ENCODE data around the gene CAMKMT. TPM values are rescaled to one million over a fixed set of nuclear protein-coding genes. Genes with fewer than 3 reads are reported as not detected.
"Not testable (repeated sequence)": the region's sequence is repeated elsewhere in the genome, so short reads cannot be mapped to it uniquely, and the experiment has no call there.

The CAMKMT gene
- polyA plus RNA-seq, 3 donors from 2014 or later, result 11.7 to 19.5 (median 12.4) TPM

DNA sequence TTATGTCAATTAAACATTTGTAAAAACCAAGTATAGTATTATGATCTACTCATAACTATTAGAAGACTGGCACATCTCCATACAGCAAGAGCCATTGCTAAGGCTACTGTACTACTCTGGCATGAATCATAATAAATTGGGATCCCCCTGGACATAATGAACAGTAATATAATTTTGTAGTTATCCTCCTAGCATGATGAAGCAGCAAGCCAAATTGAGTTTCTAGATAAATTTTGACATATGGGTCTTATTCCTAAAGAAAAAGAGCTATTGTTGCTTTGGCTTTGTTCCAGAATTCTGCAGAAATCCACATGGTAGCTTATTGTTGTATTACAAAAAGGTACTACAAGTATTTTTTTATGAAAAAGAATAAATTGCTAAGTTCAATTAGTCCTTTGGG lies 204.3 kb downstream of the CAMKMT start:
- Mint-ChIP-seq H3K4me3 (no peak overlapping the region), H3K36me3 (peaks cover 0 to 8% (median 4%) of the 10 kb centered on the region in 3 donors), H3K27ac (no peak overlapping the region), H3K27me3 (ENCODE audit: low read depth in 3 of 3) (peaks cover 0 to 1% (median 0%) of the 10 kb centered on the region in 3 donors), H3K9me3 (no peaks in the 10 kb centered on the region), H3K4me1 (peaks cover 2 to 11% of the 10 kb centered on the region in 2 donors)
- DNase-seq, result no peak

DNA sequence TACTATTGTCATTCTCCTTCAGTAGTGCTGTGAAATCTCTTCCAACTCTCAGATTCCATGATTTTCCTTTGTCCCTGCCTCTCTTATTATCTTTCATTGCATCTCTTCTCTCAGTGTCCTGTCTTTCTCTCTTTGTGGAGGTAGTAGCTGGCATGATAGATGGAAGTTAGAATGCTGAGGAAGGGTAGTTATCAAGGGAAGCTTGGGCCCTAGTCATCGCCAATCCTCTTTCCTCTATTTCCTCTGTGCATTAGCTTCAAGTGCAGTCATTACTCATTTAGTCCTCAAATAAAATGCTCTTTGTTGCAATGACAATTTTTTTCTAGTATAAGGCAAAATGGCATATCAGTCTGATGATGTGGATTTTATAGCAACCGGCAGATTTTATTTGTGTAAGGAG lies 207.7 kb downstream of the CAMKMT start:
- peaks cover 0 to 1% (median 0%) of the 10 kb centered on the region in 3 donors for H3K27me3 Mint-ChIP-seq (ENCODE audit: low read depth in 3 of 3)
- DNase-seq, result no peak
- peaks cover 0 to 5% (median 4%) of the 10 kb centered on the region in 3 donors for H3K36me3 Mint-ChIP-seq
- H3K9me3 Mint-ChIP-seq, result no peaks in the 10 kb centered on the region
- H3K27ac Mint-ChIP-seq, result no peak overlapping the region
- no peak overlapping the region for H3K4me3 Mint-ChIP-seq
- H3K4me1 Mint-ChIP-seq, result peaks cover 2 to 11% of the 10 kb centered on the region in 2 donors

DNA sequence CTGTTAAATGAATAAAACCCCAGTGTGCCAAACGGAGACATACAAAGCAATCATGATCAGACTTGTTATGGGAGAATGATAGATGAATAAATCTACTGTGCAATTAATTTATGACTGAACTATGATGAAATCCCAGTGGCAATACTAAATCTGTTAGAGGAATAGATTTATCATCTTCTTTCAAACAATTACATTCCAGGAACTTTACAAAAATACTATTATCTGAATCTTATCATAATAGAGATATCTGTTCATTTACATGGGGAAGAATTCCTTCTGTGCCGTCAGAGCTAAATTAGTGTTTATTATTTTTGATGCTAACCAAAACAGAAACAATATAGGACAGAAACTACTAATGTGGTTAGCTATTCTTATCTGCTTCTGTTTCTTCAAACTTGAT lies 208.5 kb downstream of the CAMKMT start:
- no peaks in the 10 kb centered on the region for H3K9me3 Mint-ChIP-seq
- DNase-seq, result no peak
- H3K27me3 Mint-ChIP-seq (ENCODE audit: low read depth in 3 of 3), result peaks cover 0 to 1% (median 0%) of the 10 kb centered on the region in 3 donors
- H3K4me3 Mint-ChIP-seq, result no peak overlapping the region
- H3K4me1 Mint-ChIP-seq, result peaks cover 2 to 11% of the 10 kb centered on the region in 2 donors
- H3K36me3 Mint-ChIP-seq, result peaks cover 0 to 5% (median 4%) of the 10 kb centered on the region in 3 donors
- no peak overlapping the region for H3K27ac Mint-ChIP-seq

DNA sequence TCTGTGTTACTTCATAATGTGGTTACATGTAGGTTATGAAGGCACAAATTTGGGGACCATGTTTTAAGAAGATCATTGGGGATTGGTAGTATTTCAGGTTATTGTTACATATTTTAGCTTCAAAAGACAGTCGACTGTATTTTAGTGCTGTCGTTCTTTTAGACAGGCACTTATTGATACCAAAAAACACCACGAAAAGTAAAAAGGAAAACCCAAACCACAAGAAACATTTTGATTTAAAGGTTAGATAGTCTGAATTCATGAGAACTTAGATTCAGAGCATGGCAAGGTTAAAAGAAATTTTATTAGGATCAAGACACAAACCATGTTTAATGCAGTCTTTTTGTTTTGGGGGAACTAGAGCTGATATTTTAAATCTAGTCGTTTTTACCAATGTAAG lies 209.0 kb downstream of the CAMKMT start:
- peaks cover 0 to 3% (median 3%) of the 10 kb centered on the region in 3 donors for H3K36me3 Mint-ChIP-seq
- H3K9me3 Mint-ChIP-seq, result no peaks in the 10 kb centered on the region
- peaks cover 2 to 11% of the 10 kb centered on the region in 2 donors for H3K4me1 Mint-ChIP-seq
- no peak for DNase-seq
- H3K27ac Mint-ChIP-seq, result no peak overlapping the region
- peaks cover 0 to 1% (median 0%) of the 10 kb centered on the region in 3 donors for H3K27me3 Mint-ChIP-seq (ENCODE audit: low read depth in 3 of 3)
- H3K4me3 Mint-ChIP-seq, result no peak overlapping the region

DNA sequence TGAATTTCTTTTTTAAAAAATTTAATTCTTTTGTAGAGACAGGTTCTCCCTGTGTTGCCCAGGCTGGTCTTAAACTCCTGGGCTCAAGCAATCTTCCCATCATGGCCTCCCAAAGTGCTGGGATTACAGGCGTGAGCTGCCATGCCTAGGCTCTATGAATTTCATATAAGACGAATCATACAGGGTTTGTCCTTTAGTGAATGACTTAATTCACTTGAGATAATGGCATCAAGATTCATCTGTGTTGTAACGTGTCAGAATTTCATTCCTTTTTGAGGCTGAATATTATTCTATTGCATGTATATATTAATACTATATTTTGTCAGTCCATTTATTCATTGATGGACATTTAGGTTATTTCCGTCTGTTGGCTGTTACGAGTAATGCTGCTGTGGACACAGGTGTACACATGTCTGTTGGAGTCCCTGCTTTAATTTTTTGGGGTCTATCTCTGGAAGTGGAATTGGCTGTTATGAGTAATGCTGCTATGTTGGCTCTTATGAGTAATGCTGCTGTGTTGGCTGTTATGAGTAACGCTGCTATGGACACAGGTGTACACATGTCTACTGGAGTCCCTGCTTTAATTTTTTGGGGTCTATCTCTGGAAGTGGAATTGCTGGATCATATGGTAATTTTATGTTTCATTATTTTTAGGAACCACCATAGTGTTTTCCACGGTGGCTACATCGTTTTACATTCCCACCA lies 210.6 kb downstream of the CAMKMT start:
- Mint-ChIP-seq H3K27me3 (ENCODE audit: low read depth in 3 of 3) (peaks cover 0 to 1% (median 0%) of the 10 kb centered on the region in 3 donors), H3K36me3 (no peaks in the 10 kb centered on the region), H3K27ac (no peak overlapping the region), H3K4me1 (peaks cover 2 to 11% of the 10 kb centered on the region in 2 donors), H3K4me3 (no peak overlapping the region), H3K9me3 (no peaks in the 10 kb centered on the region)
- no peak for DNase-seq

DNA sequence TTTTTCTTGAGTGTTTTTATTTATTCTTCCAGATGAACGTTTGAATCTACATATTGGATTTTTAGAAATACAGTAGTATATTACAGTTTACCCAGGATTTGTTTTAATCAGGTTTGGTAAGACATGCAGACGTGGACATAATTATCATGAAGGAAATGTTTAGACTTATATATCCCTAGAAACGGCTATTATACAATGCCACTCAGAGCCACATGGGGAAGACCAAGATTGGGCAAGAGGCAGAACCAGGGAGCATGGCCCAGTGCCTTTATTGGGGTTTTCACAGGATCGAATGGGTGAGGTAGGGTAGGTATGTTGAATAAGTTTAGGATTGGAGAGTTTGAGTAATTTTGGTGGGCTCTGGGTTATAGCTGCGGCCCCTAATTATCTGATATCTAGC lies 212.2 kb downstream of the CAMKMT start:
- H3K9me3 Mint-ChIP-seq, result no peaks in the 10 kb centered on the region
- H3K4me3 Mint-ChIP-seq, result no peak overlapping the region
- H3K36me3 Mint-ChIP-seq, result no peaks in the 10 kb centered on the region
- H3K27me3 Mint-ChIP-seq (ENCODE audit: low read depth in 3 of 3), result no peaks in the 10 kb centered on the region
- H3K4me1 Mint-ChIP-seq, result peaks cover 10 to 22% of the 10 kb centered on the region in 2 donors
- H3K27ac Mint-ChIP-seq, result no peak overlapping the region
- DNase-seq, result no peak

DNA sequence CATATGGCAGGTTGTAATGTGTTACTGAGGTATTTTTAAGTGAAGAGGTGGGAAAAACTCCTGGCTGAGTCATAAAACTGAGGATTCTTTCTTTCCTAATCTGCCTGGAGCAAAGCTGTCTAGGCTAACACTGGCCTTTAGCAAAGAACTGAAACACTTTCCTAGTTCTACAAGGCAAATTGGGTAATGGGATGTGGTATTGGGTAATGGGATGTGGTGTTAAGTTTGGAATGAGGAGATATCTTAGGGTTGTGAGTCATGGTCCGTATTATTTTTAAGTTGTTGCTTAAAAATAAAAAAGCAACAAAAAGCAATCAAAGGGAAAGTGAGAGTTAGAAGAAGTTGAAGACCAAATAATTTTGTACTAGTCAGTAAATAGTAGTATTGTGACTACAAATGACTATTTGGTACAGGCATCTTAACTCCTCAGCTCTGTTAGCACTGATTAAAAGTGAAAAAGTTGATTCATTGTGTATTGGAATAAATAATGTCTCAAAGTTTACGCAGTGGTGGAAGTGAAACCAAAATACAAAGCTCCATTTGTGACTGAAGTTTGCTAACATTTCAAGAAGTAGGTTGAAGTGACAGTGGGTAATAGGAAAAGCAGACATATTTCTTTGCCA lies 216.8 kb downstream of the CAMKMT start:
- Mint-ChIP-seq H3K36me3 (no peaks in the 10 kb centered on the region), H3K27ac (no peak overlapping the region), H3K4me3 (no peak overlapping the region), H3K4me1 (peaks cover 8 to 11% of the 10 kb centered on the region in 2 donors), H3K9me3 (no peaks in the 10 kb centered on the region), H3K27me3 (ENCODE audit: low read depth in 3 of 3) (no peaks in the 10 kb centered on the region)
- DNase-seq, result no peak

DNA sequence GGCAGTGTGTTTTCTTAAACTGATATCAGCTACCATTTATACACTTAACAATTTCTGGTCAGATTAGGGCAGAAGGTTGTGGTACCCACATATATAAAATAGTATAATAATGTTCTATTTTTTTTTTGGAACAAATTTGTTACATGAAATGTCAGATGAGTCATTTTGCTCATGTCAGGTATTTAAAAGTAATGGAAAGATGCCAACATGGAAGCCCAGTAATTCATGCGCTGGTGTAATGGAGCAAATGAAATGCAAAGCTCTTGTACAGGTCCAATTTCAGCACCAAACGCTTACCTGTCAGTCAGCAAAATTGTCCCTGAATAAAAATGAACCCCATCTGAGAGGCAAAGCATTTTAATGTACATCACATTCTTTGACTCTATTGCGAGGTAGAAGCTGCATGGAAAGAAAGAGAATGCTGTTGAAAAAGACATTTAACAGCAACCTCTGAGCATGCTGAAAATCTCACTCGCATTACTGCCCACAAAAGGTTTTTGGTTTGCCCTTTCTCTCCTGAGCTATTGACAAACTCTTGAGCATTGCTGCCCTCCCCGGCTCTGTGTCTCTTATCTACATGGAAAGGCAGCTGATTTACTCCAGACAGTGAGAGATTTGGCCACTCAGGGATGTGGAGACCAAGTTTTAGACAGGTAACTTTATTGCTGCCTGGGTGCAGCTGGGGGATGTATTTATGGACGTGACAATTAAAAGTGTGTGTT lies 217.5 kb downstream of the CAMKMT start:
- H3K9me3 Mint-ChIP-seq, result no peaks in the 10 kb centered on the region
- DNase-seq, result no peak
- no peaks in the 10 kb centered on the region for H3K36me3 Mint-ChIP-seq
- H3K27ac Mint-ChIP-seq, result no peak overlapping the region
- H3K4me1 Mint-ChIP-seq, result peaks cover 8 to 12% of the 10 kb centered on the region in 2 donors
- H3K4me3 Mint-ChIP-seq, result no peak overlapping the region
- H3K27me3 Mint-ChIP-seq (ENCODE audit: low read depth in 3 of 3), result no peaks in the 10 kb centered on the region

DNA sequence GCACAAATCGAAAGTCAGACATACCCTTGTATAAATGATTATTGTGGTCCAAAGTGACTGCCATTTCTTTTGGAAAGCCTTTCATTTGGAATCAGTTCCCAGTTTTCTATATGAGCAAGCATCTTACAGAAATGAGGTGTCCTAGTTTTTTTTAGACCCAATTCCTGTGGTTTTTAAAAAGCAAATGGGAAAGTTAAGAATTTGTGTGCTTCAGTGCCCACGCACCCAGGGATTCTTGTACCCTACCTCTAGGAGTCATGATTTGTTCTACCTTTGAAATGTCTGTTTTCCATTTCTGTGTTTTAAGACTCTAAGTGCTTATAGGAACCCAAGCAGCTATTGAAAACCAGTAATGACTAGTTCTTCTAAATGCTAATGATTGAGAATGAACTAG lies 218.1 kb downstream of the CAMKMT start:
- Mint-ChIP-seq H3K9me3 (no peaks in the 10 kb centered on the region), H3K4me3 (no peak overlapping the region), H3K27me3 (ENCODE audit: low read depth in 3 of 3) (no peaks in the 10 kb centered on the region), H3K4me1 (peaks cover 8 to 17% of the 10 kb centered on the region in 2 donors), H3K36me3 (no peaks in the 10 kb centered on the region), H3K27ac (no peak overlapping the region)
- no peak for DNase-seq

DNA sequence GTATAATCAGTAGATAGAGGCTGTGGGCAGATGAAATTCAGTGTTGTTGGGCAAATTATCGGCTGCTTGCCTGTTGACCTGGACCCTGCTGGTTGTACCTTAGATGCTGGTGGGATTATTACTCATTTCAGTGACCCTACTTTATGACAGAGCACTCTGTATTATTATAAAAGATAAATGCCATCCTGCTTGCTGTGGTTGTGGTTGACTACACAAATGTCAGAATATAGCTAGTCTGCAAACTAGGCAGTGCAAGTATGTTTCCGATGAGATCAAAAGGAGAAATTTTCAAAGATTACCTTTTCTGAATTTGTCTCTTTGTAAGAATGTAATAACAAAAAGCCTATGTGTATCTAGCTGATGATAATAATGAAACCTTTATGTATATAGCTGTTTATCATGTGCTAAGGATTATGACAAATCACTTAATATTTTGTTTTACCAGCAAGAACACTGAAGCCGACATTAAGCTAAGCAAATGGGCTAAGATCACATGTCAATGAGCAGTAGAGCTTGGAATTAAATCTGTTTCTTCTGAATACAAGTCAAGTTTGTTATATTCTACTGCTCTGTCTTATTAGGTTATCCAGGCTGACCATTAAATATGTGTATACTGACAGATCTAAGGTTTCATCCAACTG lies 219.2 kb downstream of the CAMKMT start:
- Mint-ChIP-seq H3K9me3 (no peaks in the 10 kb centered on the region), H3K36me3 (no peaks in the 10 kb centered on the region), H3K4me3 (no peak overlapping the region), H3K27me3 (ENCODE audit: low read depth in 3 of 3) (no peaks in the 10 kb centered on the region), H3K4me1 (peaks cover 15 to 27% of the 10 kb centered on the region in 2 donors), H3K27ac (no peak overlapping the region)
- no peak for DNase-seq

DNA sequence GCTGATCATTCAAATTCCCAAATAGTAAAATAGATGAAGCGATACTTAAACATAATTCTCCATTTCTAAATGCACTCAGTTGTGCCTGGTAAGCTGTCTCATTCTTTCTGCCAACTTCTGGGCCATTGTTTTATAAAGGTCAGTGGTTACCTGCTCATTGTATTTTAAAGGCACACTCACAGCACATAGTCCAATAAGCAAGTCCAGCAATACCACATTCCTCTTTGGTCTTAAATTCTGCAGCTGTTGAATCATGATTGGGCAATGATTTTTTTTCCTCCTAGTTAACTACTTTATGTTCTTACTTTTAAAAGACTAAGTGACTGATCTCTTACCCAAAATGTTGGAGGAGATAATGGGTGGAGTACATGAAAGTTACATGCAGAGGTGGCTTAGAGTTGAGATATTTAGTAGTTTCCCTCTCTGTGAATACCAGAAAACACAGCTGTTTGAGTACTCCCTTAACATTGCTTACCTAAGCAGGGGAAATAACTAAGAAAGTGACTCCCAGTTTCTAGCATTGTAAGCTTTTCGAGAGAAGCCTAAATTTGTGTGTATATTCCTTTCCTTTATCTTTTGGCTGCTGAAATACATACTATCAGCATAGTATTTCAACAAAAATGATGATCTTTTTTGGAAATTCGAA lies 220.7 kb downstream of the CAMKMT start:
- no peak overlapping the region for H3K27ac Mint-ChIP-seq
- H3K27me3 Mint-ChIP-seq (ENCODE audit: low read depth in 3 of 3), result no peaks in the 10 kb centered on the region

DNA sequence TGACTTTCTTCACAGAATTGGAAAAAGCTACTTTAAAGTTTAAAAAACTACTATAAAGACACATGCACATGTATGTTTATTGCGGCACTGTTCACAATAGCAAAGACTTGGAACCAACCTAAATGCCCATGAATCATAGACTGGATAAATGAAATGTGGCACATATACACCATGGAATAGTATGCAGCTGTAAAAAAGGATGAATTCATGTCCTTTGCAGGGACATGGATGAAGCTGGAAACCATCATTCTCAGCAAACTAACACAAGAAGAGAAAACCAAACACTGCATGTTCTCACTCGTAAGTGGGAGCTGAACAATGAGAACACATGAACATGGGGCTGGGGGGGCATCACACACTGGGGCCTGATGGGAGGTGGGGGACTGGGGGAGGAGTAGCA lies 233.9 kb downstream of the CAMKMT start:
- H3K27me3 Mint-ChIP-seq (ENCODE audit: low read depth in 3 of 3); H3K36me3 Mint-ChIP-seq; H3K27ac Mint-ChIP-seq; H3K4me3 Mint-ChIP-seq; DNase-seq; H3K4me1 Mint-ChIP-seq; H3K9me3 Mint-ChIP-seq: not testable (repeated sequence)

More for the DNA sequence above, 220.7 kb downstream of the CAMKMT start:
- Mint-ChIP-seq H3K9me3 (no peaks in the 10 kb centered on the region), H3K36me3 (no peaks in the 10 kb centered on the region), H3K4me3 (no peak overlapping the region), H3K4me1 (peaks cover 15 to 27% of the 10 kb centered on the region in 2 donors)
- DNase-seq, result no peak

DNA sequence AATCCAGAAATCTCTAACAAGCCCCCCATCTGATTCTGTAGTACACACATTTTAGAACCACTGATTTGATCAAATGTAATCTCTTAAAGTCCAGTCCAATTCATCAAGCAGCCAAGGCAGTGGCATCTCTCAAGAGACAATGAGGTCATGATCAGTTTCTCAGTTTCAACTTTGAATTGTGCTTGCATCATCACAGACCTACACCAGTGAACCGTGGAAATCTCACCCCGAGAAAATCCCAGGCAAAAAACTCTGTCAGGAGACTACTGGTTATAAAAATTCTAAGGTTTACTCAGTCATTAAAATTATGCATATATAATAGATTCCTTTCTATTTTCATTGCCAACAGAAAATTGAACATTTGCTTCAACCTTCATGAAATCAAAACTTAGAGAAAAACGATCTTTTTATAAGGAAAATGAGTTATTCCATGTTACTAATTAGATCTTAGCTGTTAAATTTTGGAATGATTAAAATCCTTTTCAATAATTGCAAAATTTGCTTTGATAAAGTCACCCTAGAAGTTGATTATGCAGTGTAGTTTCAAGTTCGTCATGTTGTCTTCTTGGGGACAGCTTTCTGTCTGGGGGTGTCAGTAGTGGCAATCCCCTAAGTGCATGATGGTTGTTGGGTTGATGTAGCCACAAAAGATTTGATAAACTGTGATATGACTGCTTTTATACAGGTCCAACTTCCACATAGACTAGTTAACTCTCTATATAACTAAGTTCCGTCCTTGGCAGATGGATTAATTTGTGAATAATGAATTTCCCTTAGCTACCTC lies 235.0 kb downstream of the CAMKMT start:
- Mint-ChIP-seq H3K4me1 (no peaks in the 10 kb centered on the region), H3K27ac (no peak overlapping the region), H3K27me3 (ENCODE audit: low read depth in 3 of 3) (peaks cover 0 to 2% (median 2%) of the 10 kb centered on the region in 3 donors), H3K9me3 (peaks cover 0 to 8% (median 0%) of the 10 kb centered on the region in 6 donors), H3K36me3 (peaks cover 0 to 5% (median 0%) of the 10 kb centered on the region in 3 donors), H3K4me3 (no peak overlapping the region)
- DNase-seq, result no peak
